Stomach (tissue), 4 donors: ENCODE measurements around the gene GPC5.

ENCODE experiments used
- EP300 ChIP-seq: sonication (generic); formaldehyde crosslinking; IDR thresholded peaks from one replicate; pipeline ENCODE4 v1.6.1; 2017; ENCODE audit warnings: antibody characterized with exemption
- POLR2A ChIP-seq, 4 donors: fragments of 450-650 bp; IDR thresholded peaks; one replicate each; pipeline ENCODE4 v1.6.1; 2016; ENCODE audit warnings: antibody characterized with exemption in 4 of 4, control low read depth in 2 of 4, mild to moderate bottlenecking in 1 of 4, moderate library complexity in 1 of 4
- POLR2AphosphoS5 ChIP-seq, 3 donors: sonication (generic); formaldehyde crosslinking; IDR thresholded peaks; one replicate each; pipeline ENCODE4 v1.6.1; 2016; ENCODE audit warnings: antibody characterized with exemption in 3 of 3
- TF ChIP-seq, protein P1 (sequence below), 7 experiments: fragments of 450-650 bp in 4 of 7; fragments of 200-600 bp in 3 of 7; sonication (generic) in 3 of 7; IDR thresholded peaks; one replicate each; pipeline ENCODE4 v1.5.1; 2016 to 2019; ENCODE audit warnings: antibody characterized with exemption in 7 of 7, control low read depth in 2 of 7, mild to moderate bottlenecking in 1 of 7

DNA sequence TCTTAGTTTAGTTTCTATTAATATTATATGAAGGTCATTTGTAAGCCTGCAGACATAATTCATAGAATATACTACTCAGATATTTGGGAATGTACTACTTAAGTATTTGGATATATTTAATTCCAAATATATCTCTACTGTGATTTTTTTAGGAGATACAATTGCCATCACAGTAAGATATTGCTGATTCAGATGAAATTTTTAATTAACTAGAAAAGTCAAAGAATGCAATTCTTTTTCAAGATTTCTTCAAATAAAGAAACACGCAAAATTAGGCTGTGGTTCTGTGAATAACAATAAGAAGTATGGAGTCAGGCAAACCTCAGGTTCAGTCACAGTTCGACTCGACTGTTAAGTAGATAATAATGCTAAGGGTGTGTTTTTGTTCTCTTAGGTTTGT, 1277.8 kb downstream of the GPC5 start:
- TF ChIP-seq POLR2AphosphoS5 (IDR thresholded peaks at IDR 0.05) (no peak), POLR2A (IDR thresholded peaks at IDR 0.05) (no peak), EP300 (no peak)
- TF ChIP-seq, protein P1, sequence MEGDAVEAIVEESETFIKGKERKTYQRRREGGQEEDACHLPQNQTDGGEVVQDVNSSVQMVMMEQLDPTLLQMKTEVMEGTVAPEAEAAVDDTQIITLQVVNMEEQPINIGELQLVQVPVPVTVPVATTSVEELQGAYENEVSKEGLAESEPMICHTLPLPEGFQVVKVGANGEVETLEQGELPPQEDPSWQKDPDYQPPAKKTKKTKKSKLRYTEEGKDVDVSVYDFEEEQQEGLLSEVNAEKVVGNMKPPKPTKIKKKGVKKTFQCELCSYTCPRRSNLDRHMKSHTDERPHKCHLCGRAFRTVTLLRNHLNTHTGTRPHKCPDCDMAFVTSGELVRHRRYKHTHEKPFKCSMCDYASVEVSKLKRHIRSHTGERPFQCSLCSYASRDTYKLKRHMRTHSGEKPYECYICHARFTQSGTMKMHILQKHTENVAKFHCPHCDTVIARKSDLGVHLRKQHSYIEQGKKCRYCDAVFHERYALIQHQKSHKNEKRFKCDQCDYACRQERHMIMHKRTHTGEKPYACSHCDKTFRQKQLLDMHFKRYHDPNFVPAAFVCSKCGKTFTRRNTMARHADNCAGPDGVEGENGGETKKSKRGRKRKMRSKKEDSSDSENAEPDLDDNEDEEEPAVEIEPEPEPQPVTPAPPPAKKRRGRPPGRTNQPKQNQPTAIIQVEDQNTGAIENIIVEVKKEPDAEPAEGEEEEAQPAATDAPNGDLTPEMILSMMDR (IDR thresholded peaks at IDR 0.05): no peak
